ENCODE results near the gene MTG2.

The MTG2 gene

GRCh38 chr20:62163986-62164762 is 18.7 kb upstream of the MTG2 start:
- DNase-seq: no peak

GRCh38 chr20:62164879-62165761 is 17.7 kb upstream of the MTG2 start:
- no peak for DNase-seq

GRCh38 chr20:62165762-62166399 is 16.9 kb upstream of the MTG2 start:
- no peak for DNase-seq

- no peak for DNase-seq
Observed at GRCh38 chr20:62167474-62167873, 15.4 kb upstream of the MTG2 start.

GRCh38 chr20:62168061-62168460 is 14.8 kb upstream of the MTG2 start:
- no peak for DNase-seq

- DNase-seq: no peak
Observed at GRCh38 chr20:62168890-62169435, 13.9 kb upstream of the MTG2 start.

GRCh38 chr20:62170536-62170935 is 12.3 kb upstream of the MTG2 start:
- no peak for DNase-seq

- DNase-seq: no peak
Observed at GRCh38 chr20:62171245-62171644, 11.6 kb upstream of the MTG2 start.

GRCh38 chr20:62172666-62173065 is 10.2 kb upstream of the MTG2 start:
- no peak for DNase-seq

GRCh38 chr20:62174021-62174804 is 8.6 kb upstream of the MTG2 start:
- DNase-seq: no peak

GRCh38 chr20:62174870-62175624 is 7.8 kb upstream of the MTG2 start:
- no peak for DNase-seq

- DNase-seq: no peak
Observed at GRCh38 chr20:62175711-62176110, 7.1 kb upstream of the MTG2 start.

GRCh38 chr20:62176866-62177265 is 6.0 kb upstream of the MTG2 start:
- no peak for DNase-seq

GRCh38 chr20:62177307-62177706 is 5.5 kb upstream of the MTG2 start:
- DNase-seq: no peak

- no peak for DNase-seq
Observed at GRCh38 chr20:62178316-62179161, 4.3 kb upstream of the MTG2 start.

- DNase-seq: no peak
Observed at GRCh38 chr20:62179162-62179504, 3.7 kb upstream of the MTG2 start.

GRCh38 chr20:62181808-62182207 is 1.0 kb upstream of the MTG2 start:
- DNase-seq: no peak

- peak; percentile 29 for DNase-seq
Observed at GRCh38 chr20:62183426-62184142, 756 bp downstream of the MTG2 start.

GRCh38 chr20:62186096-62186426 is 3.2 kb downstream of the MTG2 start:
- no peak for DNase-seq
